ENCODE results near the gene SLC36A2.

DNA sequence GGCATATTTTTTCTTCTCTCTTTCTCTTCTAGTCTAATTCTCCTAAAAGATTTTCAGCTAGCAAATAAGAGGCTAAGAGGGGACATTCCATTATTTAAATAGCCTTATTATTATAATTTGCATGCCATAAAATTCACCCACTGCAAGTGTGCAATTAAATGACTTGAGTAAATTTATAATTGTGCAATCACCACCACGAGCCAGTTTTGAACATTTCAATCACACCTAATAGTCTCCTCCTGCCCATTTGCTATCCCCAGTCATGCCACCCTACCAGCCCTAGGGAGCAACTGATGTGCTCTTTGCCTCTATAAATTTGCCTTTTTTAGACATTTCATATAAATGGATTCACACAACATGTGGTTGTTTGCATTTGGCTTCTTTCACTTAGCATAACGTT, 12.0 kb upstream of the SLC36A2 start:
- TF ChIP-seq, protein P1, sequence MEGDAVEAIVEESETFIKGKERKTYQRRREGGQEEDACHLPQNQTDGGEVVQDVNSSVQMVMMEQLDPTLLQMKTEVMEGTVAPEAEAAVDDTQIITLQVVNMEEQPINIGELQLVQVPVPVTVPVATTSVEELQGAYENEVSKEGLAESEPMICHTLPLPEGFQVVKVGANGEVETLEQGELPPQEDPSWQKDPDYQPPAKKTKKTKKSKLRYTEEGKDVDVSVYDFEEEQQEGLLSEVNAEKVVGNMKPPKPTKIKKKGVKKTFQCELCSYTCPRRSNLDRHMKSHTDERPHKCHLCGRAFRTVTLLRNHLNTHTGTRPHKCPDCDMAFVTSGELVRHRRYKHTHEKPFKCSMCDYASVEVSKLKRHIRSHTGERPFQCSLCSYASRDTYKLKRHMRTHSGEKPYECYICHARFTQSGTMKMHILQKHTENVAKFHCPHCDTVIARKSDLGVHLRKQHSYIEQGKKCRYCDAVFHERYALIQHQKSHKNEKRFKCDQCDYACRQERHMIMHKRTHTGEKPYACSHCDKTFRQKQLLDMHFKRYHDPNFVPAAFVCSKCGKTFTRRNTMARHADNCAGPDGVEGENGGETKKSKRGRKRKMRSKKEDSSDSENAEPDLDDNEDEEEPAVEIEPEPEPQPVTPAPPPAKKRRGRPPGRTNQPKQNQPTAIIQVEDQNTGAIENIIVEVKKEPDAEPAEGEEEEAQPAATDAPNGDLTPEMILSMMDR (IDR thresholded peaks at IDR 0.05), result no peak
- TF ChIP-seq POLR2A (IDR thresholded peaks at IDR 0.05), result no peak

All from adrenal gland (tissue), 5 donors.